Esophagus (tissue), 2 donors: ENCODE data around the gene TRDMT1. TPM values are rescaled to one million over a fixed set of nuclear protein-coding genes. Genes with fewer than 3 reads are reported as not detected.

ENCODE experiments used
- H3K27ac ChIP-seq, 2 donors: one replicate each; pipeline ENCODE4 v1.5.1; 2013; ENCODE audit warnings: low read depth in 2 of 2, mild to moderate bottlenecking in 2 of 2, inconsistent platforms in 1 of 2, low read length in 1 of 2, moderate library complexity in 1 of 2
- H3K27me3 ChIP-seq, 2 donors: one replicate each; pipeline ENCODE4 v1.6.1; 2013; ENCODE audit warnings: low read length in 2 of 2, control low read depth in 1 of 2, mild to moderate bottlenecking in 1 of 2; ENCODE audit not compliant: insufficient read depth in 2 of 2, control insufficient read depth in 1 of 2
- H3K36me3 ChIP-seq, 2 donors: one replicate each; pipeline ENCODE4 v1.6.1; 2013; ENCODE audit warnings: low read length in 1 of 2; ENCODE audit not compliant: control insufficient read depth in 2 of 2, insufficient read depth in 2 of 2
- H3K4me1 ChIP-seq, 2 donors: one replicate each; pipeline ENCODE4 v1.6.1; 2013; ENCODE audit warnings: low read length in 1 of 2; ENCODE audit not compliant: control insufficient read depth in 2 of 2, insufficient read depth in 2 of 2
- H3K4me3 ChIP-seq, 2 donors: one replicate each; pipeline ENCODE4 v1.5.1; 2013; ENCODE audit warnings: low read length in 2 of 2, mild to moderate bottlenecking in 2 of 2, low read depth in 1 of 2, moderate library complexity in 1 of 2
- H3K9me3 ChIP-seq, 2 donors: one replicate each; pipeline ENCODE4 v1.6.1; 2013; ENCODE audit warnings: mild to moderate bottlenecking in 2 of 2, low read depth in 1 of 2, low read length in 1 of 2, moderate library complexity in 1 of 2; ENCODE audit not compliant: control insufficient read depth in 2 of 2, insufficient read depth in 1 of 2
- WGBS, 2 donors: extraction: QIAGEN DNeasy Blood & Tissue Kit; methylation state at CpG; one replicate each; pipeline ENCODE4 v1.1.7; 2013; 5-methylcytosine and 5-hydroxymethylcytosine counted together
- polyA plus RNA-seq, 2 donors: library from polyadenylated mRNA; stranded (reverse); fragments of 200-250 nt; gene quantifications; one replicate each; pipeline ENCODE4 v1.2.3, GENCODE V29; 2013
- donor health status: healthy with polysubstance abuse.
- donor health status: Bipolar disorder and iron deficiency.

TRDMT1 gene
- polyA plus RNA-seq, 2 donors = 0.81 to 1.2 TPM

- Histone ChIP-seq H3K9me3 (peaks cover 0 to 4% of the 10 kb centered on the region in 2 donors), H3K36me3 (peaks cover 0 to 1% of the 10 kb centered on the region in 2 donors), H3K4me1 (no peaks in the 10 kb centered on the region), H3K27ac (no peak overlapping the region), H3K27me3 (no peaks in the 10 kb centered on the region), H3K4me3 (no peak overlapping the region)
- WGBS, 2 donors = 83 to 86% methylated on average over 6 of the region's 6 CpGs
These were observed 38.0 kb upstream of the TRDMT1 start for GRCh38 chr10:17239345-17240085.

- H3K27ac ChIP-seq = no peak overlapping the region
- peaks cover 0 to 6% of the 10 kb centered on the region in 2 donors for H3K36me3 ChIP-seq
- WGBS, 2 donors = 67 to 68% methylated on average over 12 of the region's 12 CpGs
- H3K27me3 ChIP-seq = no peaks in the 10 kb centered on the region
- H3K9me3 ChIP-seq = peaks cover 0 to 4% of the 10 kb centered on the region in 2 donors
- H3K4me3 ChIP-seq = no peak overlapping the region
- H3K4me1 ChIP-seq = no peaks in the 10 kb centered on the region
These were observed 37.2 kb upstream of the TRDMT1 start for GRCh38 chr10:17238445-17239291.

- Histone ChIP-seq H3K4me1 (no peaks in the 10 kb centered on the region), H3K36me3 (peaks cover 0 to 9% of the 10 kb centered on the region in 2 donors), H3K4me3 (no peak overlapping the region), H3K27ac (no peak overlapping the region), H3K27me3 (no peaks in the 10 kb centered on the region), H3K9me3 (peaks cover 0 to 4% of the 10 kb centered on the region in 2 donors)
- WGBS, 2 donors = 78 to 84% methylated on average over 4 of the region's 4 CpGs
These were observed 36.5 kb upstream of the TRDMT1 start for GRCh38 chr10:17237915-17238444.

- H3K4me3 ChIP-seq = no peak overlapping the region
- WGBS, 2 donors = 67 to 78% methylated on average over 5 of the region's 5 CpGs
- H3K27me3 ChIP-seq = no peaks in the 10 kb centered on the region
- H3K9me3 ChIP-seq = peaks cover 0 to 3% of the 10 kb centered on the region in 2 donors
- H3K4me1 ChIP-seq = no peaks in the 10 kb centered on the region
- no peak overlapping the region for H3K27ac ChIP-seq
- peaks cover 0 to 9% of the 10 kb centered on the region in 2 donors for H3K36me3 ChIP-seq
These were observed 35.7 kb upstream of the TRDMT1 start for GRCh38 chr10:17237149-17237527.

- H3K4me1 ChIP-seq = no peaks in the 10 kb centered on the region
- H3K4me3 ChIP-seq = no peak overlapping the region
- WGBS, 2 donors = 36 to 60% methylated on average over 1 of the region's 1 CpG
- no peak overlapping the region for H3K27ac ChIP-seq
- no peaks in the 10 kb centered on the region for H3K9me3 ChIP-seq
- H3K27me3 ChIP-seq = no peaks in the 10 kb centered on the region
- peaks cover 0 to 9% of the 10 kb centered on the region in 2 donors for H3K36me3 ChIP-seq
These were observed 35.1 kb upstream of the TRDMT1 start for GRCh38 chr10:17236468-17237148.

GRCh38 chr10:17235136-17235535 is 33.7 kb upstream of the TRDMT1 start:
- H3K4me1 ChIP-seq = peaks cover 0 to 1% of the 10 kb centered on the region in 2 donors

GRCh38 chr10:17234431-17234945 is 33.0 kb upstream of the TRDMT1 start:
- WGBS, 2 donors = 76 to 87% methylated on average over 5 of the region's 5 CpGs
- Histone ChIP-seq H3K4me1 (peaks cover 0 to 7% of the 10 kb centered on the region in 2 donors), H3K27ac (no peak overlapping the region), H3K36me3 (peaks cover 0 to 9% of the 10 kb centered on the region in 2 donors), H3K9me3 (peaks cover 0 to 2% of the 10 kb centered on the region in 2 donors), H3K27me3 (no peaks in the 10 kb centered on the region), H3K4me3 (no peak overlapping the region)

More at GRCh38 chr10:17235136-17235535, 33.7 kb upstream of the TRDMT1 start:
- H3K36me3 ChIP-seq = peaks cover 0 to 9% of the 10 kb centered on the region in 2 donors
- 68 to 72% methylated on average over 8 of the region's 8 CpGs for WGBS, 2 donors
- H3K4me3 ChIP-seq = no peak overlapping the region
- H3K27me3 ChIP-seq = no peaks in the 10 kb centered on the region
- H3K9me3 ChIP-seq = no peaks in the 10 kb centered on the region
- no peak overlapping the region for H3K27ac ChIP-seq

- peaks cover 0 to 9% of the 10 kb centered on the region in 2 donors for H3K36me3 ChIP-seq
- peaks cover 0 to 10% of the 10 kb centered on the region in 2 donors for H3K4me1 ChIP-seq
- no peak overlapping the region for H3K4me3 ChIP-seq
- H3K9me3 ChIP-seq = peaks cover 0 to 6% of the 10 kb centered on the region in 2 donors
- 64 to 67% methylated on average over 14 of the region's 14 CpGs for WGBS, 2 donors
- peaks cover 0 to 3% of the 10 kb centered on the region in 2 donors for H3K27me3 ChIP-seq
- H3K27ac ChIP-seq = no peak overlapping the region
These were observed 32.0 kb upstream of the TRDMT1 start for GRCh38 chr10:17233286-17233991.
